HEK293 (cell line): ENCODE results near the gene SRRM5.

Experiments
- BCL6B ChIP-seq: fragments of 450-650 bp; formaldehyde crosslinking; IDR thresholded peaks from 2 replicates; pipeline ENCODE4 v1.5.1; 2017; ENCODE audit warnings: missing biosample characterization, missing genetic modification characterization
- CTCF ChIP-seq: fragments of 450-650 bp; formaldehyde crosslinking; IDR thresholded peaks from 2 replicates; pipeline ENCODE4 v1.5.1; 2016; ENCODE audit warnings: missing biosample characterization, missing genetic modification characterization
- KLF8 ChIP-seq: fragments of 450-650 bp; formaldehyde crosslinking; IDR thresholded peaks from 2 replicates; pipeline ENCODE4 v1.5.1; 2016; ENCODE audit warnings: missing biosample characterization, missing genetic modification characterization
- MYNN ChIP-seq: fragments of 450-650 bp; formaldehyde crosslinking; IDR thresholded peaks from 2 replicates; pipeline ENCODE4 v1.5.1; 2016; ENCODE audit warnings: missing biosample characterization, missing genetic modification characterization, borderline replicate concordance
- PBX3 ChIP-seq: sonication (generic); formaldehyde crosslinking; IDR thresholded peaks from 2 replicates; pipeline ENCODE4 v1.8.1; 2022; ENCODE audit warnings: mild to moderate bottlenecking, moderate library complexity, missing genetic modification reagents
- ZEB2 ChIP-seq: fragments of 450-650 bp; formaldehyde crosslinking; IDR thresholded peaks from 2 replicates; pipeline ENCODE4 v1.5.1; 2016; ENCODE audit warnings: missing biosample characterization, missing genetic modification characterization
- ZNF10 ChIP-seq: fragments of 450-650 bp; formaldehyde crosslinking; IDR thresholded peaks from 2 replicates; pipeline ENCODE4 v1.5.1; 2017; ENCODE audit warnings: missing biosample characterization, missing genetic modification characterization
- ZNF274 ChIP-seq, 2 experiments: fragments of 200-500 bp in 1 of 2; fragments of 450-650 bp in 1 of 2; sonication (Bioruptor generic) in 1 of 2; formaldehyde crosslinking in 1 of 2; IDR thresholded peaks; 2 replicates each; pipeline versions ENCODE4 v1.5.1 to v1.6.1; 2014 to 2016; ENCODE audit warnings: borderline replicate concordance in 1 of 2, inconsistent platforms in 1 of 2, low read length in 1 of 2, missing biosample characterization in 1 of 2, missing genetic modification characterization in 1 of 2
- ZNF510 ChIP-seq: fragments of 450-650 bp; formaldehyde crosslinking; IDR thresholded peaks from 2 replicates; pipeline ENCODE4 v1.5.1; 2018; ENCODE audit warnings: mild to moderate bottlenecking, missing genetic modification characterization, missing biosample characterization; ENCODE audit not compliant: insufficient replicate concordance
- ZNF513 ChIP-seq: fragments of 450-650 bp; IDR thresholded peaks from 2 replicates; pipeline ENCODE4 v1.5.1; 2018; ENCODE audit warnings: missing biosample characterization, missing genetic modification characterization
- ZNF514 ChIP-seq: fragments of 450-650 bp; formaldehyde crosslinking; IDR thresholded peaks from 2 replicates; pipeline ENCODE4 v1.5.1; 2016; ENCODE audit warnings: missing biosample characterization, missing genetic modification characterization
- ZNF558 ChIP-seq: fragments of 450-650 bp; formaldehyde crosslinking; IDR thresholded peaks from 2 replicates; pipeline ENCODE4 v1.5.1; 2016; ENCODE audit warnings: missing biosample characterization, missing genetic modification characterization
- ZNF645 ChIP-seq: fragments of 450-650 bp; formaldehyde crosslinking; IDR thresholded peaks from 2 replicates; pipeline ENCODE4; 2016; ENCODE audit warnings: missing biosample characterization, missing genetic modification characterization
- ZNF707 ChIP-seq: fragments of 450-650 bp; formaldehyde crosslinking; IDR thresholded peaks from 2 replicates; pipeline ENCODE4 v1.5.1; 2016; ENCODE audit warnings: missing biosample characterization, missing genetic modification characterization

GRCh38 chr19:43575955-43576878, 35.7 kb upstream of the SRRM5 start:
- no peak for TF ChIP-seq ZNF510 (tag by site-specific recombination)
- no peak for TF ChIP-seq ZNF10 (tag by site-specific recombination)
- TF ChIP-seq ZEB2, result no peak
- TF ChIP-seq ZNF645 (tag by site-specific recombination), result no peak
- no peak for TF ChIP-seq PBX3 (CRISPR knock-in tag)
- TF ChIP-seq ZNF558 (tag by site-specific recombination), result no peak
- no peak; the same call in 1 of the 2 replicates for TF ChIP-seq CTCF (tag by site-specific recombination)
- TF ChIP-seq ZNF274 (IDR thresholded peaks at IDR 0.05; ENCODE audit: low read length), result no peak
- TF ChIP-seq ZNF274 (tag by site-specific recombination; IDR thresholded peaks at IDR 0.05; ENCODE audit: borderline replicate concordance), result no peak
- no peak for TF ChIP-seq BCL6B (tag by site-specific recombination)
- TF ChIP-seq KLF8 (tag by site-specific recombination), result no peak
- no peak for TF ChIP-seq MYNN (tag by site-specific recombination)
- TF ChIP-seq ZNF514 (tag by site-specific recombination), result no peak
- TF ChIP-seq ZNF513 (tag by site-specific recombination), result no peak
- TF ChIP-seq ZNF707, result no peak
